CD14-positive monocyte (primary cell): ENCODE measurements around the gene RPS6KA4. TPM values are rescaled to one million over a fixed set of nuclear protein-coding genes. Genes with fewer than 3 reads are reported as not detected.

Source experiments
- DNase-seq, 3 donors: peaks; one replicate each; pipeline ENCODE4 v3.0.0-alpha.2; 2011 to 2022
- H2AFZ ChIP-seq: 2 replicates; pipeline ENCODE4 v1.6.0; 2012; ENCODE audit warnings: mild to moderate bottlenecking, low read depth, low read length, inconsistent platforms; ENCODE audit not compliant: insufficient read depth, poor library complexity, severe bottlenecking
- H3K27ac ChIP-seq, 2 donors: 1 replicate in 1 of 2; 2 replicates in 1 of 2; pipeline ENCODE4 v1.5.1; 2012 to 2013; ENCODE audit warnings: low read length in 2 of 2, control low read depth in 1 of 2, inconsistent platforms in 1 of 2, low read depth in 1 of 2, mild to moderate bottlenecking in 1 of 2
- H3K27me3 ChIP-seq, 2 donors: one replicate each; pipeline versions ENCODE4 v1.6.0 to v1.6.1; 2011 to 2013; ENCODE audit warnings: low read length in 2 of 2; ENCODE audit not compliant: control insufficient read depth in 2 of 2, insufficient read depth in 2 of 2
- H3K36me3 ChIP-seq, 2 donors: replicated peaks in 1 of 2; 1 replicate in 1 of 2; 2 replicates in 1 of 2; pipeline versions ENCODE4 v1.5.1 to v1.6.1; 2012 to 2013; ENCODE audit warnings: low read length in 2 of 2, control low read depth in 1 of 2, inconsistent platforms in 1 of 2, mild to moderate bottlenecking in 1 of 2; ENCODE audit not compliant: insufficient read depth in 2 of 2, control insufficient read depth in 1 of 2
- H3K4me1 ChIP-seq, 2 donors: 1 replicate in 1 of 2; 2 replicates in 1 of 2; pipeline versions ENCODE4 v1.5.1 to v1.6.1; 2012 to 2013; ENCODE audit warnings: low read length in 2 of 2, control low read depth in 1 of 2, inconsistent platforms in 1 of 2, mild to moderate bottlenecking in 1 of 2, moderate library complexity in 1 of 2; ENCODE audit not compliant: insufficient read depth in 2 of 2, control insufficient read depth in 1 of 2
- H3K4me2 ChIP-seq: replicated peaks from 2 replicates; pipeline ENCODE3; 2012; ENCODE audit warnings: low read length, moderate library complexity, mild to moderate bottlenecking; ENCODE audit not compliant: poor library complexity, severe bottlenecking; ENCODE audit errors: extremely low read depth
- H3K4me3 ChIP-seq, 3 experiments: fragments of 200-600 bp in 1 of 3; sonication (generic) in 1 of 3; replicated peaks in 1 of 3; 1 replicate in 2 of 3; 2 replicates in 1 of 3; pipeline ENCODE4 v1.5.1; 2011 to 2013; ENCODE audit warnings: low read length in 3 of 3, mild to moderate bottlenecking in 3 of 3, control low read depth in 2 of 3, low read depth in 2 of 3, inconsistent platforms in 1 of 3, moderate library complexity in 1 of 3
- H3K79me2 ChIP-seq: 2 replicates; pipeline ENCODE4 v1.6.0; 2012; ENCODE audit warnings: mild to moderate bottlenecking, control low read depth, inconsistent platforms, low read length, moderate library complexity; ENCODE audit not compliant: insufficient read depth
- H3K9ac ChIP-seq: 2 replicates; pipeline ENCODE4 v1.6.0; 2017; ENCODE audit warnings: low read length, mild to moderate bottlenecking; ENCODE audit not compliant: insufficient read depth, poor library complexity, severe bottlenecking
- H3K9me3 ChIP-seq, 2 donors: replicated peaks in 1 of 2; 1 replicate in 1 of 2; 2 replicates in 1 of 2; pipeline versions ENCODE4 v1.5.1 to v1.6.1; 2012 to 2013; ENCODE audit warnings: low read length in 2 of 2, control low read depth in 1 of 2; ENCODE audit not compliant: control insufficient read depth in 1 of 2, insufficient read depth in 1 of 2
- H4K20me1 ChIP-seq: 2 replicates; pipeline ENCODE4 v1.6.0; 2012; ENCODE audit warnings: mild to moderate bottlenecking, low read length, control low read depth, moderate library complexity; ENCODE audit not compliant: insufficient read depth
- H3K27ac Mint-ChIP-seq, 7 donors: one replicate each; pipeline ENCODE4 v1.8.0; 2020; ENCODE audit warnings: mild to moderate bottlenecking in 7 of 7, mixed read lengths in 7 of 7, moderate library complexity in 6 of 7, inconsistent platforms in 2 of 7
- H3K27me3 Mint-ChIP-seq, 3 donors: one replicate each; pipeline ENCODE4 v1.8.0; 2021 to 2022; ENCODE audit warnings: low read depth in 3 of 3, mild to moderate bottlenecking in 3 of 3, mixed read lengths in 3 of 3, moderate library complexity in 3 of 3, inconsistent platforms in 1 of 3
- H3K36me3 Mint-ChIP-seq, 2 donors: one replicate each; pipeline ENCODE4 v1.8.0; 2020; ENCODE audit warnings: mixed read lengths in 2 of 2, inconsistent platforms in 1 of 2, mild to moderate bottlenecking in 1 of 2
- H3K4me1 Mint-ChIP-seq: one replicate; pipeline ENCODE4 v1.8.0; 2020; ENCODE audit warnings: mild to moderate bottlenecking, mixed read lengths
- H3K4me3 Mint-ChIP-seq, 2 donors: one replicate each; pipeline ENCODE4 v1.8.0; 2020; ENCODE audit warnings: mild to moderate bottlenecking in 2 of 2, mixed read lengths in 2 of 2, moderate library complexity in 1 of 2
- H3K9me3 Mint-ChIP-seq, 7 donors: one replicate each; pipeline ENCODE4 v1.8.0; 2020 to 2022; ENCODE audit warnings: mixed read lengths in 7 of 7, mild to moderate bottlenecking in 6 of 7, moderate library complexity in 6 of 7, inconsistent platforms in 2 of 7
- WGBS: methylation state at CpG from one replicate; pipeline ENCODE4 v1.1.5; 2013; ENCODE audit warnings: missing lambda C conversion rate; ENCODE audit not compliant: insufficient coverage; 5-methylcytosine and 5-hydroxymethylcytosine counted together
- intact Hi-C, 2 donors: fragments of 100-400 bp; cut with micrococcal nuclease; formaldehyde crosslinking; loops; one replicate each; pipeline versions ENCODE4 v1.15.0 to v1.15.1; 2023
- polyA plus RNA-seq, 3 donors: library from polyadenylated mRNA; depleted of rRNA in 1 of 3; unstranded in 2 of 3; stranded (reverse) in 1 of 3; fragments of 300-500 nt in 2 of 3; fragments of >200 nt in 1 of 3; fragmentation: Illumina TruSeq in 2 of 3; gene quantifications; 1 replicate in 2 of 3; 2 replicates in 1 of 3; pipeline ENCODE4 v1.2.3, GENCODE V29; 2012 to 2021
- TF ChIP-seq, protein P1 (sequence below): fragments of 200-600 bp; IDR thresholded peaks from one replicate; pipeline ENCODE4 v1.8.0; 2022; ENCODE audit warnings: antibody characterized with exemption, mild to moderate bottlenecking

Gene RPS6KA4
- polyA plus RNA-seq, 3 donors = 16.2 to 110 (median 24.5) TPM

- Mint-ChIP-seq H3K27ac (no peak overlapping the region), H3K9me3 (peaks cover 0 to 2% (median 0%) of the 10 kb centered on the region in 7 donors), H3K27me3 (peaks cover 0 to 3% (median 1%) of the 10 kb centered on the region in 3 donors), H3K4me1 (peaks cover 7% of the 10 kb centered on the region), H3K36me3 (no peaks in the 10 kb centered on the region), H3K4me3 (no peak overlapping the region)
- H3K4me1 ChIP-seq = peaks cover 2 to 4% of the 10 kb centered on the region in 2 donors
- DNase-seq = no peak
- H3K4me3 ChIP-seq = no peak overlapping the region
- H3K36me3 ChIP-seq = no peaks in the 10 kb centered on the region
- 95% methylated on average over 12 of the region's 15 CpGs for WGBS
- intact Hi-C loops = no loop called here
- no peak overlapping the region for H3K9ac ChIP-seq
- H3K4me2 ChIP-seq = no peak overlapping the region
- no peak overlapping the region for H2AFZ ChIP-seq
- TF ChIP-seq, protein P1, sequence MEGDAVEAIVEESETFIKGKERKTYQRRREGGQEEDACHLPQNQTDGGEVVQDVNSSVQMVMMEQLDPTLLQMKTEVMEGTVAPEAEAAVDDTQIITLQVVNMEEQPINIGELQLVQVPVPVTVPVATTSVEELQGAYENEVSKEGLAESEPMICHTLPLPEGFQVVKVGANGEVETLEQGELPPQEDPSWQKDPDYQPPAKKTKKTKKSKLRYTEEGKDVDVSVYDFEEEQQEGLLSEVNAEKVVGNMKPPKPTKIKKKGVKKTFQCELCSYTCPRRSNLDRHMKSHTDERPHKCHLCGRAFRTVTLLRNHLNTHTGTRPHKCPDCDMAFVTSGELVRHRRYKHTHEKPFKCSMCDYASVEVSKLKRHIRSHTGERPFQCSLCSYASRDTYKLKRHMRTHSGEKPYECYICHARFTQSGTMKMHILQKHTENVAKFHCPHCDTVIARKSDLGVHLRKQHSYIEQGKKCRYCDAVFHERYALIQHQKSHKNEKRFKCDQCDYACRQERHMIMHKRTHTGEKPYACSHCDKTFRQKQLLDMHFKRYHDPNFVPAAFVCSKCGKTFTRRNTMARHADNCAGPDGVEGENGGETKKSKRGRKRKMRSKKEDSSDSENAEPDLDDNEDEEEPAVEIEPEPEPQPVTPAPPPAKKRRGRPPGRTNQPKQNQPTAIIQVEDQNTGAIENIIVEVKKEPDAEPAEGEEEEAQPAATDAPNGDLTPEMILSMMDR = no peak
- no peak overlapping the region for H3K27ac ChIP-seq
- H3K79me2 ChIP-seq = no peaks in the 10 kb centered on the region
- no peaks in the 10 kb centered on the region for H3K27me3 ChIP-seq
- no peaks in the 10 kb centered on the region for H3K9me3 ChIP-seq
- H4K20me1 ChIP-seq = no peaks in the 10 kb centered on the region
Measured at GRCh38 chr11:64379160-64379559, 20.2 kb downstream of the RPS6KA4 start.

DNA sequence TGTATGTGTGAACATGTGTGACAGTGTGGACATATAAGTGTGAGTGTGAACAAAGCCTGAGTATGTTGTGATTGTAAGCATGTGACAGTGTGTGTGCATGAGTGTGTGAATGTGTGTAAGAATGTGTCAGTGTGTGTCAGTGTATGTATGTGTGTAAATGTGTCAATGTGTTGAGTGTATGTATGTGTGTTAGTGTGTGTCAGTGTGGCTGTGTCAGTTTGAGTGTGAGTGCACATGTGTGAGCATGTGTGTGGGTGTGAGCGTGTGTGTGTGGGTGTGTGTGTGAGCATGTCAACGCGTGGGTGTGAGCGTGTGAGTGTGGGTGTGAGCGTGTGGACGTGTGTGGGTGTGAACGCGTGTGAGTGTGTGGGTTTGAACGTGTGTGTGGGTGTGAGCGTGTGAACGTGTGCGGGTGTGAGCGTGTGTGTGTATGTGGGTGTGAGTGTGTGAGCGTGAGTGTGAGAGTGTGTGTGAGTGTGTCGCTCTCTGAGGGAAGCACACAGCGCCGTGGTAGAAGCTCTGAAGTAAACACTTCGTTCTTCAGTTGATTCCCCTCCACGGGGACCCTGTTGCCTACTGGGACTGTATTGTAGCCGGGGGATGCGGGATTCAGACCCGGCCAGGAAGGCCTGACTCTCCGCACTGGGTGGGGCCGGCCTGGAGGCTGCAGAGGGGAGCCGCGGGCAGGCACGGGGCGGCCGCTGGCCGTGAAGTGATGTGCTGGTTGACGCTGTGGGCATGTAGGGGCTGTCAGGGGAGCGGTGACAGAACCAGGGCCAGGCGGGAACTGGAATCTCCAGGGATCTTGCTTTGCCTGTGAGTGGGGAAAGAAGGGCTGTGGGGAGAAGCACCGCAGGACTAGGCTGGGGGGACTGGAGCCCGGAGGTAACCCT, 21.1 kb downstream of the RPS6KA4 start:
- Histone ChIP-seq H3K4me2 (no peak overlapping the region), H3K9me3 (no peaks in the 10 kb centered on the region), H2AFZ (no peak overlapping the region), H3K27me3 (no peaks in the 10 kb centered on the region), H4K20me1 (no peaks in the 10 kb centered on the region), H3K79me2 (no peaks in the 10 kb centered on the region), H3K4me1 (peaks cover 11 to 13% of the 10 kb centered on the region in 2 donors), H3K27ac (no peak overlapping the region), H3K36me3 (no peaks in the 10 kb centered on the region), H3K4me3 (no peak overlapping the region), H3K9ac (no peak overlapping the region)
- intact Hi-C loops = no loop called here
- Mint-ChIP-seq H3K27me3 (peaks cover 0 to 3% (median 1%) of the 10 kb centered on the region in 3 donors), H3K4me1 (peaks cover 15% of the 10 kb centered on the region), H3K9me3 (peaks cover 0 to 2% (median 0%) of the 10 kb centered on the region in 7 donors), H3K27ac (peak overlapping the region in 1 of 7 donors; percentile 12), H3K36me3 (no peaks in the 10 kb centered on the region), H3K4me3 (no peak overlapping the region)
- no peak for DNase-seq
- TF ChIP-seq, protein P1 = no peak
- 92% methylated on average over 32 of the region's 35 CpGs for WGBS
